NCI-H345 (cell line): ENCODE data around the gene PITX1.

Source experiments
- DNase-seq: peaks from one replicate; lab custom pipeline; 2025; lab: John Stamatoyannopoulos, UW

The PITX1 gene

DNA sequence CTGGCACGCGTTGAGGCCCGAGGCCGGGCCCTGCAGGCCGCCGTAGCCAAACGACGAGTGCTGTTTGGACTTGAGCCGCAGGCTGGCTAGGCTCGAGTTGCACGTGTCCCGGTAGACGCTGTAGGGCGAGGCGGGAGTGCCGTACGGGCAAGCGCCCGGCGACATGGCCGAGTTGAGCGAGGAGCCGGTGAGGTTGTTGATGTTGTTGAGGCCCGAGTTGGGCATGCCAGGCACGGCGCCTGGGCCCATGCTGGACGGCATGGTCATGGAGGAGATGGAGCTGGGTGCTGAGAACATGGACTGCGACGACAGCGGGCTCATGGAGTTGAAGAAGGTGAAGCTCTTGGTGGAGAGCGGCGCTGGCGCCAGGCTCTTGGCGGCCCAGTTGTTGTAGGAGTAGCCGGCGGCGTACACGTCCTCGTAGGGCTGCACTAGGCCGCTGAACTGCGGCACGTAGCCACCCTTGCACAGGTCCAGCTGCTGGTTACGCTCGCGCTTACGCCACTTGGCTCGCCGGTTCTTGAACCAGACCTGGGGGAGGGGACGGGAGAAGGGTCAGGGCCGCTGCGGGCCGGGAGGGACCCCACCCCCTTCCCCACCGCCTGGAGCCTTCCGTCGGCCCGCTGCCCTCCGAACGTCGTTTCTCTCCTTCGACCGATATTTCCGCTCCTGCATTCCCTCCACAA, 5.1 kb downstream of the PITX1 start:
- no peak for DNase-seq

GRCh38 chr5:135027697-135028615, 6.1 kb downstream of the PITX1 start:
- DNase-seq: no peak

- no peak for DNase-seq
These were observed 6.7 kb downstream of the PITX1 start for GRCh38 chr5:135027266-135027696.

DNA sequence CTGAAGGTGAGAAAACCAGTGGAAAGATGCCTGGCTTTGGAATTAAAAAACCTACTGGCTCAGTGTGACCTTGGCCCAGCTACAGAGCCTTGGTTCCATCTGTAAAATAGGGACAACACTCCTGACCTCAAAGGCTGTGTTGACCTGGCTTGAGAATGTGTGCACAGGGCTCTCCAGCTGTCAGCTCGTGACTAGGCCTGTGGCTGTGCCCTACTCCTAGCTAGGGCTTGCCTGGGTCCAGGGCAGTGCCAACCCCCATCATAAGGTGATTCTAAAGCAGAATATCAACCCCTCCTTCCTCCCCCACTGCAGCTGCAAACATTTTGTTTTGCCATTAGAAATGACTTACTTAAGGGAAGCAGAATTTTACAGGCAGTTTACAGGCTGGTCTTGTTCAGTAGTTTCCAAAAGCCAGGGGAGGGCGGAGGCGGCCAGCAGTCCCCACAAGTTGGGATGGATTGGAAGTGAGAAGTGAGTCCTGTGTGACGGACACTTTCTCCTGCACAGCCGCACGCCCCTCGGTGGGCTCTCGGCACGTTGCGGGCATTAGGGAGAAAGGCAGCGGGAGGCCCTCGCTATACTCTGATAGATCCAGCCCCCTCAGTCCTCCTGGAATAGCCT, 7.3 kb downstream of the PITX1 start:
- DNase-seq: no peak

DNA sequence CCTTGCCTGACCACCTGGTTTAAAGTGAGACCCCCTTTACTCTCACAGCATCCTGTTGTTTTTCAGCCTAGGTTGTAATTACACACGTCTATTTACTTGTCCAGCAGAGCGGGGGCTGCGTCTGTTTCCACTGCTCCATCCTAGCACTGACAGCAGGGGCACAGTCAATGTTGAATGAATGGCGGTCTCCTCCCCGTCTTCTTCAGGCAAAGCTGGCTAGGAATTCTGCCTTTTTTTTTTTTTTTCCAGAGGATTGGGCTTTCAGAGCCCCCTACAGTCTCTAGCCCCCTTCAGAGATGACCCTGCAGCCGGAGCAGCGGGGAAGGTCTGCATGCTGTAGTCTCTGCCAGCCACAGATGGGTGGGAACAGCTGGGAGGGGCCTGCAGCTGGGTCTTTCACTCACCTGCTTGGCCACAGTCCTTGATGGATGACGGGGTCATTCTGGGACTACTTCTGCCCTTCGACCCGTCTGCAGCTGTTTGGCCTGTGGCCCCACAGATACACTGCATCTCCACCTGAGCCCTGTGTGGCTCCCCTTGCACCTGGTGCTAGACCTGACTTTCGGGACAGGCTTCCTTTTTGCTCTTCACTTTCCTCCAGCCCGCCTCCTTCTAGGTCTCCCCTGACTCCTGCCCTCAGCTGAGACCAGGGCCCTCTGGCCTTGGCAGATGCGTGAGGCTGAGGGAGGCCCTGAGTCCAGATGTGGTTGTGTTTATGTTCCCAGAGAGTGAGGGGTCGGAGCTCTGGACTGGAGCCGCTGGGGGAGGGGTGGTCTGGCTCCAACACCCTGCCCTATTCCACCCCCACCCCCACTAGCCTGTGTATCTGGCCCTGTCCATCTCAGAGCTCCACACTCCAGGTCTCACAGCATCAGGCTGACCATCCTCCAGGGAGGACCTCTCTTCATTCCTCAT, 8.0 kb downstream of the PITX1 start:
- no peak for DNase-seq

DNA sequence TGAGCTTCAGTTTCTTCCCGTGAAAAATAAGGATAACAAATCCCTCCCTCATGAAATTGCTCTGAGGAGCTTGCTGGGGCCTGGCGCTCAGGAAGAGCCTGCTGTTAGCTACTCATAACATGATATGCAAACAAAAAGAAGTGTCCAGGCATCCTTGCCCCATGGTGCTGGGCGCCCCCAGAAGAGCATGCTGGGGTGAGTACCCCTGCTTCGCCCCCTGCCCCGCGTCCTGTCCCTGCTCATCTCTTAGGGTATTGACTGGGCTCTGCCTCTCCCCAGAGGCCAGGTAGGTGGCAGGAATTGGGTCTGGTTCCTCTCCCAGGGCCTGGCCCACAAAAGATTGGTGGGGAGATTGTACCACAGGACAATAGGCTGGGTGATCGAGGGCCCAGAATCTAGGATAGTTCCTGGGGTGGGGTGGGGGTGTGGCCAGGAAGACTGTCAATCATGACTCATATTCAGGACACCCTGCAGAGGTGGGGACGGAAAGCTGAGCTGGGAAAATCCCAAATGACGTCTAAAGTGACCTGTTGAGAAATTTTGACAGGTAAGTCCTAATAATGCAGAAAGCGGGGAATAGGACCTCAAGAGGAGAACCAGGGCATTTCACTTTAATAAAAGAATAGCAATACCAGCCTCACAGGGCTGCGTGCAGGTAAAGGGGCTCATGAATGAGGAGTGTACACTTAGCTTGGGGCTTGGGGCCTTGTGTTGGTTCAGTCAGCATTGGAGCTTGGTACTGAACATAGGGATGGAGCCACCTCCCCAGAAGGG, 8.9 kb downstream of the PITX1 start:
- DNase-seq: no peak

GRCh38 chr5:135020111-135020895, 13.7 kb downstream of the PITX1 start:
- no peak for DNase-seq

- DNase-seq: no peak
These were observed 14.7 kb downstream of the PITX1 start for GRCh38 chr5:135019314-135019713.

DNA sequence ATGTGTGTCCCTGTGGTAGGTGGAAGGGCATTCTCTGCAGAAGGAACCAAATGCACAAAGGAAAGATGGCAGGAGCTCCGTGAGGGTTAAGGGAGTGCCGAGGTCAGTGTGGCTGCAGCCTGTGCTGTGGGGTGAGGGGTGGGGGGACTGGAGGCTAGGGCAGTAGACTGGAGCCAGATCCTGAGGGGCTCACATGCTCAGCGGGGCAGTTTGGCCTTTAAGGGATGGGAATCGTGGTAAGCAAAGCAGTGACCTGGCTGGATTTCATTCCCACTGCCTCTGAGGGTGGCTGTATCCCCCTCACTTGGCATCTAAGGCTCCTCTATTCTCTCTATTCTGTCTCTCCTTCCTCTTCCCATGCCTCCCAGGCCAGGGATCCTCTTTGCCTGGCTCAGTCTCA, 15.6 kb downstream of the PITX1 start:
- DNase-seq: no peak

DNA sequence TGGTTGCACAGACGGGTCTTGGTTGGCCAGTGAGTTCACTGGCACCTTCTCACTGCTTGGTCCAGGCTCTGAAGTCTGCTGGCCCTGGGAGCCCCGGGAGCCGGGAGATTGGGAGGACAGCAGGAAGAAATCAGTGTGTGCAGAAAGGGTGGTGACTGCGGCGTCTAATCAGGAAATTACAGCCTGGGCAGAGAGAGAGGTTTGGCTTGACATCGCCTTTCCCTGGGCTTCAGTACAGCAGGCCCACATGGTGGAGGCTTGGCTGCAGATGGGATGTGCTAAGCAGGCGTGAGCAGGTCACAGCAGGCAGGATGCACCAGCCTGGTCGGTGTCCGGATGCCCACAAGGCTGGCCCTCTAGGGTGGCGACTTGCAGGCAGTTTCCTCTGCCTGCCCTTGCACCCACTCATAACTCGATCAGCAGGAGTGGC, 17.2 kb downstream of the PITX1 start:
- DNase-seq: no peak

- DNase-seq: no peak
These were observed 18.1 kb downstream of the PITX1 start for GRCh38 chr5:135015942-135016341.

DNA sequence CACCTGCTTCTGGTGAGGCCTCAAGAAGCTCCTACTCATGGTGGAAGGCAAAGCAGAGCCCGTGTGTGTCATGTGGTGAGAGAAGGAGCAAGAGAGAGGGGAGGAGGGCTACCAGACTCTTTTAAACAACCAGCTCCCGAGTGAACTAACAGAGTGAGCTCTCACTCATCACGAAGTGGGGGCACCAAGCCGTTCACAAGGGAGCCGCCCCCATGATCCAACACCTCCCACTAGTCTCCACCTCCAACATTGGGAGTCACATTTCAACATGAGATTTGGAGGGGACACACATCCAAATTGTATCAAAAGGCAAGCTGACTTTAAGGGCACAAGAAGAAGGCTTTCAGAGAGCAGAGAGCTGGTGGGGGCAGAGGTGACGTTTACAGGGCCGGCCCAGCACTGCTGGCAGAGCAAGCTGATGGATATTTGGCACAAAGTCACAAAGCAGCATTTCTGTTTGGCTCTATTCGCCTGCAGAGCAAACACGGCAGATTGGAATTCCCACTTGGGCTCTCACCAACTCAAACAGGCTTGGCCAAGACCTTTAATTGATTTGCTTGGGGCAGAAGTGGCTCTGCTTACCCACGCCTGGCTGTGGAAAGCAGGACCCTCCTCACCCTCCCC, 20.0 kb downstream of the PITX1 start:
- no peak for DNase-seq

DNA sequence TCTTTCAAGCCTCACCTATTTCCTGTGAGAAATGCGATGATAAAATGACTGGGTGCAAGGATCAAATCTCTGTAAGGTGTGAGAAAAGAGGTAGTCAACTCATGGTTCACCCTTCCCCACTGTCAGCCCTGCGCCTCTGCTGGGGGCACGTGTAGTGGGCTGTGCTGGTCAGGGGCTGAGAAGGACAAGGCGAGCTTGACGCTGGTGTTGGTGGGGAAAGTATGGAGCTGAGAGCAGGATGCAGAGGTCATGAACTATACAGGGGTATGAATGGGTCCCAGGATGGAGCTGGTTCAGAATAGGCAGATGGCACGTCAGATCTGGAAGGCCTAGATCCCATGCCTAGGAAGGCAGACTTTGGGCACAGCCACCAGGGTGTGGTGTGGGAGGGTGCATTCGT, 20.6 kb downstream of the PITX1 start:
- DNase-seq: no peak

GRCh38 chr5:135012951-135013391, 21.1 kb downstream of the PITX1 start:
- no peak for DNase-seq

DNA sequence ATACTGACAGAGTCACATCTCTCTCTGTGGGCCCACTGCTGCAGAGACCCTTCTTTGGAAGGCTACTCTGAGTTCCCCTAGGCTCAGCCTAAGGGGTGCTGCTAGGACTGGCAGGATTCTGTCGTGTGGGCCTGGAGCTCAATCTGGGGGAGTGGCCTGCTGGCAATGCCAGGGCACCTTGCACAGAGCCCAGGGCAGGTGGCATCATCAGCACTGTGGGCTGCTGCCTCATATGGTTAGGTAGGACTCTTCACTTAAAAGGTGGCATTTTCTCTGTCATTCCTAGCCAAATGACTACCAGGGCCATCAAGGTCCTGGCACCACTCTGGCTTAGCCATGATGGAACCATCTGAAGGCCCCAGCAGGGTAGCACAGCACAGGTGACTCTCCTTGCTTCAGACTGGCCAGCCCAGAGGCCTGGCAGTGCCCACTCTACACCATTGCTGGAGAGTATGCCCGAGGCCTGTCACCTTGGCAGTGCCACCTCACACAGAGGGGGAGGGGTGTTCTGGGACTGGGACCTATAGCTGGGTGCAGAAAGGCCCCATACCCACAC, 21.9 kb downstream of the PITX1 start:
- no peak for DNase-seq

DNA sequence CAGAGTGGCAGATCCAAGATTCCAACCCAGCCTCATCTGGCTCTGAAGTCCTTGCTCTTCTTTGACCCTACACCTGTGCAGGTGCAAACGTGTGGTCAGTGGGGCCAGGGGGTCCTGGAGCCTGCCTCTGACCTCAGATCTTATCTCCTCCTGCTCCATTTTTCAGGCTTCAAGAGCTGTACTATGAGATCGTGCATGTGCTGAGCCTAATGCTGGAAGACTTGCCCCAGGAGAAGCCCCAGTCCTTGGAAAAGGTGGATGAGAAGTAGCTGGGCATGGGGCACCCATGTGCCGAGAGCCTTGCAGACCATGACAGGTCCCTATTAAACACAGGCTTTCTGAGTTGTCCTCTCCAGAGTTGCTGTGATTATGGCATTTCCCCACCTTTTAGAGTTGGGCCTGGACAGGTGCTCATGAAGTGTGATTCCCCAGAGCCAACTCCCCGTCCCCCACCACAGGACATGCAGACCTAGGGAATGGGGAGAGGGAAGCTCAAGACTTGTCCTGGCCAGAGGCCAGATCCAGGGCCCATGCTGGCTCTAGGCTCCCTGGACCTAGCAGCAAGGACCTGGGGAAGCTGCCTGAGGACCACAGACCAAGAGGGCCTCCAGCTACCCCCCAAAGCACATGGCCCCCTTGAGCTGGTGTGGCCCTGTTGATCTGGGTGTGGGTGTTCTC, 22.5 kb downstream of the PITX1 start:
- no peak for DNase-seq

- no peak for DNase-seq
These were observed 23.3 kb downstream of the PITX1 start for GRCh38 chr5:135010502-135011354.
